ENCODE results near the gene ARRDC4. TPM values are rescaled to one million over a fixed set of nuclear protein-coding genes. Genes with fewer than 3 reads are reported as not detected.

Gene ARRDC4
- total RNA-seq, 1 experiment from 2014 or later: 6.9 TPM

GRCh38 chr15:97977734-97978133 lies 17.2 kb downstream of the ARRDC4 start:
- DNase-seq: peak; percentile 35 to 45
- H3K36me3 ChIP-seq (ENCODE audit: low read depth): no peaks in the 10 kb centered on the region
- no TSS peak for BruUV-seq (replicated peaks)
- intact Hi-C loops (cut with micrococcal nuclease; ENCODE audit: unreplicated experiment): no loop called here
- H3K79me2 ChIP-seq (ENCODE audit: low read depth): no peaks in the 10 kb centered on the region
- H4K20me1 ChIP-seq (ENCODE audit: insufficient read depth): no peaks in the 10 kb centered on the region
- TF ChIP-seq, protein P1, sequence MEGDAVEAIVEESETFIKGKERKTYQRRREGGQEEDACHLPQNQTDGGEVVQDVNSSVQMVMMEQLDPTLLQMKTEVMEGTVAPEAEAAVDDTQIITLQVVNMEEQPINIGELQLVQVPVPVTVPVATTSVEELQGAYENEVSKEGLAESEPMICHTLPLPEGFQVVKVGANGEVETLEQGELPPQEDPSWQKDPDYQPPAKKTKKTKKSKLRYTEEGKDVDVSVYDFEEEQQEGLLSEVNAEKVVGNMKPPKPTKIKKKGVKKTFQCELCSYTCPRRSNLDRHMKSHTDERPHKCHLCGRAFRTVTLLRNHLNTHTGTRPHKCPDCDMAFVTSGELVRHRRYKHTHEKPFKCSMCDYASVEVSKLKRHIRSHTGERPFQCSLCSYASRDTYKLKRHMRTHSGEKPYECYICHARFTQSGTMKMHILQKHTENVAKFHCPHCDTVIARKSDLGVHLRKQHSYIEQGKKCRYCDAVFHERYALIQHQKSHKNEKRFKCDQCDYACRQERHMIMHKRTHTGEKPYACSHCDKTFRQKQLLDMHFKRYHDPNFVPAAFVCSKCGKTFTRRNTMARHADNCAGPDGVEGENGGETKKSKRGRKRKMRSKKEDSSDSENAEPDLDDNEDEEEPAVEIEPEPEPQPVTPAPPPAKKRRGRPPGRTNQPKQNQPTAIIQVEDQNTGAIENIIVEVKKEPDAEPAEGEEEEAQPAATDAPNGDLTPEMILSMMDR (conservative IDR thresholded peaks at IDR 0.05): no peak
- TF ChIP-seq EZH2 (IDR thresholded peaks at IDR 0.05; ENCODE audit: low read depth): no peak
- no peaks in the 10 kb centered on the region for H3K9me2 ChIP-seq (ENCODE audit: insufficient read depth)
- H3K4me3 ChIP-seq: 0 out of 2 replicates have a peak overlapping the region, but pooled peaks have one; percentile 15
- CTCF ChIA-PET: interaction anchor here (1.3 kb wide), 1 partner anchor 19 kb away, joined by 5 read pairs; no protein-coding TSS in a partner anchor
- H3F3A ChIP-seq (ENCODE audit: insufficient read depth, low read depth): 0 out of 2 replicates have a peak, but pooled peaks cover 15% of the 10 kb centered on the region
- H3K9me3 ChIP-seq (ENCODE audit: insufficient read depth, low read depth): no peaks in the 10 kb centered on the region
- no peaks in the 10 kb centered on the region for H3K27me3 ChIP-seq (ENCODE audit: insufficient read depth, low read depth)
- H2AFZ ChIP-seq: no peak overlapping the region
- POLR2A ChIA-PET (ENCODE audit: unreplicated experiment): interaction anchor here (0.6 to 0.7 kb wide), 2 partner anchors 55 to 670 kb away, joined by 3 read pairs; no protein-coding TSS in a partner anchor
- H3K4me2 ChIP-seq: peak overlapping the region; percentile 61
- peaks cover 13% of the 10 kb centered on the region for H3K4me1 ChIP-seq (replicated peaks; ENCODE audit: insufficient read depth)
- H3K27ac ChIP-seq: no peak overlapping the region

DNA sequence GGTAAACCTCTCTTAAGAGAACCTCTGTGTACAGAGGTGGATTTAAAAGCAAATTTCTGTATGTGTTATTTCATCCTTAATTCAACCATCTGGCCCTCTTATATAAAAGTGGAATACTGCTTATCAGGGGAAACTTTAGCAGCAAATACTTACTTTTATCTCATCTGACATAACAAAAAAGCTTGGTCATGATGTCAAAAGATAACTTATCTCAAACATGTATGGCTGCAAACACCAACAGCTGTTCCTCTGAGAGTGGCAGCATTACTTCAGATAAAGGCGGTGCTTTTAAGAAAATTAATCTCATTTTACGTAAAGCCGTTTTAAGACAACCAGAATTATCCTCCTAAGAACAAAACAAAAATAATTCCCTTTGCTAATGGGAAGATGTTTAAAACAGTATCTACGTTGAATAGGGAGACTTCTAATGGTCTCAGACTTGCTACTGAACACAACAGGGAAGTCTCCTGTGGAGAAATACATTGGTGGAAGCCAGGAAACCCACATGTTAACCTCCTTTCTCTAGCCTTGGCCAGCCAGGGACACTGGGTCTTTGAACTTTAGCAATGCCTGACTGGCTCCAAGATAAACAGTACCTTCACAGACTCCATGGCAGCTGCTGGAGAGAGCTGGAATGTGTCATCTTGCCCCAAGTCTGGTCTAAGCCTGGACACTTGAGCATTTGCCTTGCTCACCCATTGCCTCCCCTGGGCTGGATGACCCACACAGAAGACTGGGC lies 18.1 kb downstream of the ARRDC4 start:
- DNase-seq: no peak
- intact Hi-C loops (cut with micrococcal nuclease; ENCODE audit: unreplicated experiment): no loop called here
- H3K4me2 ChIP-seq: no peak overlapping the region
- peaks cover 13% of the 10 kb centered on the region for H3K4me1 ChIP-seq (replicated peaks; ENCODE audit: insufficient read depth)
- CTCF ChIA-PET: no interaction called here
- no peak overlapping the region for H3K4me3 ChIP-seq
- H4K20me1 ChIP-seq (ENCODE audit: insufficient read depth): no peaks in the 10 kb centered on the region
- H3K27me3 ChIP-seq (ENCODE audit: insufficient read depth, low read depth): no peaks in the 10 kb centered on the region
- BruUV-seq (replicated peaks): no TSS peak
- TF ChIP-seq, protein P1 (conservative IDR thresholded peaks at IDR 0.05): no peak
- no peak for TF ChIP-seq EZH2 (IDR thresholded peaks at IDR 0.05; ENCODE audit: low read depth)
- no peaks in the 10 kb centered on the region for H3K9me3 ChIP-seq (ENCODE audit: insufficient read depth, low read depth)
- H3K27ac ChIP-seq: no peak overlapping the region
- no peaks in the 10 kb centered on the region for H3K9me2 ChIP-seq (ENCODE audit: insufficient read depth)
- no peaks in the 10 kb centered on the region for H3K79me2 ChIP-seq (ENCODE audit: low read depth)
- H3F3A ChIP-seq (ENCODE audit: insufficient read depth, low read depth): 0 out of 2 replicates have a peak, but pooled peaks cover 15% of the 10 kb centered on the region
- H3K36me3 ChIP-seq (ENCODE audit: low read depth): no peaks in the 10 kb centered on the region
- no peak overlapping the region for H2AFZ ChIP-seq
- POLR2A ChIA-PET (ENCODE audit: unreplicated experiment): interaction anchor here (0.6 kb wide), 2 partner anchors 25 to 54 kb away, joined by 3 to 4 read pairs; no protein-coding TSS in a partner anchor

- BruUV-seq (replicated peaks): no TSS peak
- POLR2A ChIA-PET (ENCODE audit: unreplicated experiment): interaction anchor here (0.6 kb wide), 1 partner anchor 24 kb away, joined by 4 read pairs; no protein-coding TSS in a partner anchor
Observed at GRCh38 chr15:97979140-97979520, 18.6 kb downstream of the ARRDC4 start.

More at GRCh38 chr15:97979140-97979520, 18.6 kb downstream of the ARRDC4 start:
- H3K36me3 ChIP-seq (ENCODE audit: low read depth): no peaks in the 10 kb centered on the region
- no peaks in the 10 kb centered on the region for H3K27me3 ChIP-seq (ENCODE audit: insufficient read depth, low read depth)
- no peak overlapping the region for H2AFZ ChIP-seq
- no peaks in the 10 kb centered on the region for H3K9me3 ChIP-seq (ENCODE audit: insufficient read depth, low read depth)
- intact Hi-C loops (cut with micrococcal nuclease; ENCODE audit: unreplicated experiment): no loop called here
- peaks cover 13% of the 10 kb centered on the region for H3K4me1 ChIP-seq (replicated peaks; ENCODE audit: insufficient read depth)
- CTCF ChIA-PET: no interaction called here
- H4K20me1 ChIP-seq (ENCODE audit: insufficient read depth): no peaks in the 10 kb centered on the region
- TF ChIP-seq, protein P1 (conservative IDR thresholded peaks at IDR 0.05): no peak
- H3K9me2 ChIP-seq (ENCODE audit: insufficient read depth): no peaks in the 10 kb centered on the region
- H3K4me2 ChIP-seq: no peak overlapping the region
- DNase-seq: no peak
- no peaks in the 10 kb centered on the region for H3K79me2 ChIP-seq (ENCODE audit: low read depth)
- H3F3A ChIP-seq (ENCODE audit: insufficient read depth, low read depth): 0 out of 2 replicates have a peak, but pooled peaks cover 15% of the 10 kb centered on the region
- H3K27ac ChIP-seq: no peak overlapping the region
- H3K4me3 ChIP-seq: no peak overlapping the region
